B cell (primary cell): Measurements from ENCODE around the gene PIP5KL1. TPM values are rescaled to one million over a fixed set of nuclear protein-coding genes. Genes with fewer than 3 reads are reported as not detected.

ENCODE experiments used
- ATAC-seq: fragments of 200-7000 bp; cut with Tn5 transposase; one replicate; pipeline ENCODE4 v1.10.0; 2021; ENCODE audit warnings: low read depth, mild to moderate bottlenecking, moderate number of reproducible peaks, moderate library complexity
- CTCF ChIA-PET: fragments of 350-600 bp; sonication (Branson Sonifier 250); formaldehyde crosslinking; loops from one replicate; lab custom pipeline; 2021; ENCODE audit warnings: antibody characterized with exemption, inconsistent platforms; lab: Charles Lee
- POLR2A ChIA-PET: fragments of 350-600 bp; sonication (Branson Sonifier 250); formaldehyde crosslinking; loops from one replicate; lab custom pipeline; 2021; ENCODE audit warnings: antibody characterized with exemption; lab: Charles Lee
- DNase-seq: peaks from one replicate; pipeline ENCODE4 v3.0.0; 2013
- H2AFZ ChIP-seq: 2 replicates; pipeline ENCODE4 v1.6.1; 2012; ENCODE audit warnings: mild to moderate bottlenecking, low read depth, low read length; ENCODE audit not compliant: insufficient read depth, poor library complexity, severe bottlenecking
- H3K27ac ChIP-seq, 2 donors: 1 replicate in 1 of 2; 2 replicates in 1 of 2; pipeline ENCODE4 v1.5.1; 2012 to 2013; ENCODE audit warnings: low read length in 2 of 2, mild to moderate bottlenecking in 2 of 2, moderate library complexity in 1 of 2
- H3K27me3 ChIP-seq, 4 experiments: fragments of 200-600 bp in 1 of 4; sonication (generic) in 1 of 4; replicated peaks in 1 of 4; 1 replicate in 2 of 4; 2 replicates in 2 of 4; pipeline versions ENCODE4 v1.6.1 to v1.7.0; 2013 to 2016; ENCODE audit warnings: low read length in 3 of 4, mild to moderate bottlenecking in 2 of 4, mixed read lengths in 1 of 4, moderate library complexity in 1 of 4; ENCODE audit not compliant: insufficient read depth in 4 of 4, control insufficient read depth in 3 of 4; ENCODE audit errors: control extremely low read depth in 1 of 4
- H3K36me3 ChIP-seq, 2 experiments: replicated peaks in 1 of 2; 1 replicate in 1 of 2; 2 replicates in 1 of 2; pipeline versions ENCODE4 v1.6.1 to v1.7.1; 2013; ENCODE audit warnings: low read length in 1 of 2; ENCODE audit not compliant: insufficient read depth in 2 of 2, control insufficient read depth in 1 of 2; ENCODE audit errors: control extremely low read depth in 1 of 2, extremely low read depth in 1 of 2
- H3K4me1 ChIP-seq, 2 donors: fragments of 200-600 bp in 1 of 2; sonication (generic) in 1 of 2; 1 replicate in 1 of 2; 2 replicates in 1 of 2; pipeline versions ENCODE4 v1.5.1 to v1.6.1; 2013 to 2017; ENCODE audit warnings: low read length in 2 of 2; ENCODE audit not compliant: control insufficient read depth in 2 of 2, insufficient read depth in 2 of 2
- H3K4me2 ChIP-seq: replicated peaks from 2 replicates; pipeline ENCODE3; 2012; ENCODE audit warnings: mild to moderate bottlenecking, low read depth, low read length; ENCODE audit not compliant: poor library complexity, severe bottlenecking
- H3K4me3 ChIP-seq, 5 experiments: fragments of 200-600 bp in 1 of 5; sonication (generic) in 1 of 5; 1 replicate in 3 of 5; 2 replicates in 2 of 5; pipeline versions ENCODE4 v1.5.1 to v1.7.0; 2011 to 2016; ENCODE audit warnings: low read length in 4 of 5, mild to moderate bottlenecking in 4 of 5, low read depth in 2 of 5, control low read depth in 1 of 5, moderate library complexity in 1 of 5; ENCODE audit not compliant: insufficient read depth in 1 of 5; ENCODE audit errors: control extremely low read depth in 1 of 5, extremely low read depth in 1 of 5
- H3K79me2 ChIP-seq: fragments of 200-600 bp; sonication (generic); one replicate; pipeline ENCODE4 v1.6.0; 2016; ENCODE audit warnings: low read length; ENCODE audit not compliant: control insufficient read depth, insufficient read depth
- H3K9ac ChIP-seq: fragments of 200-600 bp; sonication (generic); 2 replicates; pipeline ENCODE4 v1.6.1; 2017; ENCODE audit warnings: mild to moderate bottlenecking, low read length, moderate library complexity
- H3K9me3 ChIP-seq, 3 donors: one replicate each; pipeline versions ENCODE4 v1.6.1 to v1.7.1; 2013; ENCODE audit warnings: low read length in 2 of 3; ENCODE audit not compliant: control insufficient read depth in 2 of 3, insufficient read depth in 1 of 3; ENCODE audit errors: control extremely low read depth in 1 of 3
- H4K20me1 ChIP-seq: 2 replicates; pipeline ENCODE4 v1.6.0; 2012; ENCODE audit warnings: mild to moderate bottlenecking, low read length; ENCODE audit not compliant: insufficient read depth, control insufficient read depth, poor library complexity, severe bottlenecking
- H3K27ac Mint-ChIP-seq: one replicate; pipeline ENCODE4 v1.8.0; 2021; ENCODE audit warnings: mixed read lengths
- H3K27me3 Mint-ChIP-seq: one replicate; pipeline ENCODE4 v1.8.0; 2021; ENCODE audit warnings: mixed read lengths
- H3K4me1 Mint-ChIP-seq: one replicate; pipeline ENCODE4 v1.8.0; 2021; ENCODE audit warnings: mixed read lengths
- H3K4me3 Mint-ChIP-seq: one replicate; pipeline ENCODE4 v1.8.0; 2021; ENCODE audit warnings: mixed read lengths
- H3K9me3 Mint-ChIP-seq: one replicate; pipeline ENCODE4 v1.8.0; 2022; ENCODE audit warnings: mixed read lengths; ENCODE audit not compliant: insufficient read depth
- CTCF ChIP-seq: fragments of 200-600 bp; IDR thresholded peaks from one replicate; pipeline ENCODE4 v1.8.0; 2022; ENCODE audit warnings: antibody characterized with exemption, mild to moderate bottlenecking
- EZH2 ChIP-seq: IDR thresholded peaks from 2 replicates; pipeline ENCODE4 v1.6.1; 2012; ENCODE audit warnings: borderline replicate concordance, low read depth, mild to moderate bottlenecking, moderate library complexity, low read length; ENCODE audit not compliant: insufficient read depth, poor library complexity, severe bottlenecking
- WGBS: methylation state at CpG from one replicate; pipeline ENCODE4 v1.1.5; 2013; ENCODE audit warnings: missing lambda C conversion rate; ENCODE audit not compliant: insufficient coverage; 5-methylcytosine and 5-hydroxymethylcytosine counted together
- intact Hi-C: fragments of 100-400 bp; cut with micrococcal nuclease; formaldehyde crosslinking; loops from one replicate; pipeline ENCODE4 v1.10.0; 2022
- polyA plus RNA-seq: library from polyadenylated mRNA; depleted of rRNA; stranded (reverse); fragments of >200 nt; gene quantifications from 2 replicates; pipeline ENCODE4 v1.2.3, GENCODE V29; 2012
- total RNA-seq, 2 donors: library from RNA; stranded (reverse); fragments of 120-200 nt in 1 of 2; gene quantifications; 1 replicate in 1 of 2; 2 replicates in 1 of 2; pipeline versions ENCODE4 v1.2.3 to v1.2.4, GENCODE V29; 2013 to 2022

PIP5KL1 gene
- total and polyA plus RNA-seq, 2 donors (not counting 1 experiment from before 2014, with no cell fraction given) = 0.75 to 1.4 TPM

DNA sequence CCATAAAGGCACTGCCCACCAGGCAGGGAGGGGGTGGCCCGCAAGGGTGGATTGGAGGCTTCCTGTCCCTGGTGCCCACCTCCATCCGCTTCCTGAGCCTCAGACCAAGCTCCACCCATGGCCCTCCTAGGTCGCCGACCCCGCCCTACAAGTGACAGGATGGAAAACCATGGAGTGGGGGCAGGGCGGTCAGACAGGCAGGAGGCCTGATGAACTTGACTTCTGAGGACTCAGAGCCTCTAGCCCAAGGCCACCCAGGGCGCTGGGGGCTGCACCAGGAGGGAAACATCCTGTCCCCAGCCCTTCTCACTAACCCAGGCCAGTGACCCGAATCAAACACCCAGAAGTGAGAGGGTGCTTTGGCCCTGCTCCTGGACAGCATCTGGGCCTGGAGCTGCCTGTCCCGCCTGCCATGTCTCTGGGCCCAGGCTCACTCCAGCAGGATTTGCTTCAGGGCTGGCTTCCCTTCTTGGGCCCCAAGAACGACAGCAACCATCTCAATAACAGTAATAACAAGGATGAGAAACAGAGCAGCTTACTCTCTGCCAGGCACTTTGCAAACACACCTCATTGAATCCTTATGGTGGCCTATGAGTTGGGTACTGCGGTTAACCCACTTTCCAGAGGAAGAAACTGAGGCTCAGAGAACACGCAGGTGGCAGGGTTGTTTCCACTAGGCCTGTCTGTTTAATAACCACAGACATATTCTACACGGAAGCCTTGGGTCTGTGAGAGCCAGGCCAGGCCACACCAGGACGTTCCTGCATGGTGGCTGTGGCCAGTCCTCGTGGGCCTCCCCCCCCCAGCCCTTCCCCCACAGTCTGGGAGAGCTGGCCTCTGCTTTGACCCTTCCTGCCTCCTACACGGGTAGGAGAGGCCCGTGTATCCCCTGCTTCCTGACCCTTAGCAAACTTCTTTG lies 26.8 kb downstream of the PIP5KL1 start:
- intact Hi-C loops = loop anchor here (2.0 kb wide), 1 partner anchor 41 kb away; no protein-coding TSS in a partner anchor
- POLR2A ChIA-PET = interaction anchor here (0.5 to 12.6 kb wide), 9 partner anchors 12 to 353 kb away, joined by 3 to 228 read pairs (median 3); partner anchors contain the start of gene ST6GALNAC4
- peak; percentile 6 for ATAC-seq
- TF ChIP-seq EZH2 (no peak), CTCF (no peak)
- H3K4me2 ChIP-seq = peak overlapping the region; percentile 92
- Mint-ChIP-seq H3K27ac (peak overlapping the region; percentile 100), H3K9me3 (no peaks in the 10 kb centered on the region), H3K4me3 (peak overlapping the region; percentile 92), H3K4me1 (peaks cover 61% of the 10 kb centered on the region), H3K27me3 (no peaks in the 10 kb centered on the region)
- H2AFZ ChIP-seq = peak overlapping the region; percentile 29
- 18% methylated on average over 15 of the region's 17 CpGs for WGBS
- peaks cover 58 to 87% of the 10 kb centered on the region in 2 donors for H3K4me1 ChIP-seq
- H3K4me3 ChIP-seq = peak overlapping the region in 4 of 5 experiments; percentile 27 to 63 (median 33)
- peaks cover 20% of the 10 kb centered on the region for H3K79me2 ChIP-seq
- CTCF ChIA-PET = interaction anchor here (0.8 to 5.8 kb wide), 5 partner anchors 11 to 131 kb away, joined by 3 to 81 read pairs (median 4); partner anchors contain the start of genes CDK9 and ST6GALNAC4
- H3K27me3 ChIP-seq = no peaks in the 10 kb centered on the region
- H3K9me3 ChIP-seq = no peaks in the 10 kb centered on the region
- peak overlapping the region; percentile 96 to 100 for H3K27ac ChIP-seq
- no peaks in the 10 kb centered on the region for H4K20me1 ChIP-seq
- DNase-seq = peak; percentile 57
- H3K36me3 ChIP-seq = peaks cover 0 to 14% of the 10 kb centered on the region in 2 experiments
- peak overlapping the region; percentile 70 for H3K9ac ChIP-seq
